ENCODE results near the gene RTN4R.

The RTN4R gene

GRCh38 chr22:20229916-20230775 is 38.0 kb downstream of the RTN4R start:
- Histone ChIP-seq H3K36me3 (ENCODE audit: control insufficient read depth, insufficient read depth, low read length) (no peaks in the 10 kb centered on the region), H3K27me3 (ENCODE audit: control insufficient read depth, insufficient read depth, low read length) (no peaks in the 10 kb centered on the region), H3K27ac (ENCODE audit: low read length) (no peak overlapping the region), H3K9me3 (ENCODE audit: control insufficient read depth, insufficient read depth, low read length) (no peaks in the 10 kb centered on the region), H3K4me1 (ENCODE audit: control insufficient read depth, insufficient read depth, low read length) (no peaks in the 10 kb centered on the region; the same call in 1 of the 2 replicates), H3K4me3 (ENCODE audit: low read length) (no peak overlapping the region)
- WGBS (ENCODE audit: insufficient coverage, insufficient read length): no CpG with 5 or more reads among the region's 24 CpGs
- DNase-seq (ENCODE audit: low read depth, low spot score): no peak

GRCh38 chr22:20228939-20229272 is 39.2 kb downstream of the RTN4R start:
- WGBS (ENCODE audit: insufficient coverage, insufficient read length): no CpG with 5 or more reads among the region's 5 CpGs
- no peaks in the 10 kb centered on the region for H3K9me3 ChIP-seq (ENCODE audit: control insufficient read depth, insufficient read depth, low read length)
- H3K36me3 ChIP-seq (ENCODE audit: control insufficient read depth, insufficient read depth, low read length): no peaks in the 10 kb centered on the region
- DNase-seq (ENCODE audit: low read depth, low spot score): no peak
- no peaks in the 10 kb centered on the region; the same call in 1 of the 2 replicates for H3K4me1 ChIP-seq (ENCODE audit: control insufficient read depth, insufficient read depth, low read length)
- no peak overlapping the region for H3K4me3 ChIP-seq (ENCODE audit: low read length)
- no peak overlapping the region for H3K27ac ChIP-seq (ENCODE audit: low read length)
- no peaks in the 10 kb centered on the region for H3K27me3 ChIP-seq (ENCODE audit: control insufficient read depth, insufficient read depth, low read length)

- no peaks in the 10 kb centered on the region; the same call in 1 of the 2 replicates for H3K4me1 ChIP-seq (ENCODE audit: control insufficient read depth, insufficient read depth, low read length)
- H3K36me3 ChIP-seq (ENCODE audit: control insufficient read depth, insufficient read depth, low read length): no peaks in the 10 kb centered on the region
- no peaks in the 10 kb centered on the region for H3K27me3 ChIP-seq (ENCODE audit: control insufficient read depth, insufficient read depth, low read length)
- no peak overlapping the region for H3K4me3 ChIP-seq (ENCODE audit: low read length)
- no peak for DNase-seq (ENCODE audit: low read depth, low spot score)
- no CpG with 5 or more reads among the region's 23 CpGs for WGBS (ENCODE audit: insufficient coverage, insufficient read length)
- no peaks in the 10 kb centered on the region for H3K9me3 ChIP-seq (ENCODE audit: control insufficient read depth, insufficient read depth, low read length)
- no peak overlapping the region for H3K27ac ChIP-seq (ENCODE audit: low read length)
These were observed 39.8 kb downstream of the RTN4R start for GRCh38 chr22:20228055-20228938.

GRCh38 chr22:20227363-20227762 is 40.8 kb downstream of the RTN4R start:
- H3K27me3 ChIP-seq (ENCODE audit: control insufficient read depth, insufficient read depth, low read length): no peaks in the 10 kb centered on the region

GRCh38 chr22:20226760-20227350 is 41.3 kb downstream of the RTN4R start:
- no peaks in the 10 kb centered on the region; the same call in 1 of the 2 replicates for H3K4me1 ChIP-seq (ENCODE audit: control insufficient read depth, insufficient read depth, low read length)
- no peaks in the 10 kb centered on the region for H3K27me3 ChIP-seq (ENCODE audit: control insufficient read depth, insufficient read depth, low read length)
- H3K27ac ChIP-seq (ENCODE audit: low read length): no peak overlapping the region
- WGBS (ENCODE audit: insufficient coverage, insufficient read length): no CpG with 5 or more reads among the region's 17 CpGs
- no peaks in the 10 kb centered on the region for H3K9me3 ChIP-seq (ENCODE audit: control insufficient read depth, insufficient read depth, low read length)
- no peak overlapping the region for H3K4me3 ChIP-seq (ENCODE audit: low read length)
- H3K36me3 ChIP-seq (ENCODE audit: control insufficient read depth, insufficient read depth, low read length): no peaks in the 10 kb centered on the region
- no peak for DNase-seq (ENCODE audit: low read depth, low spot score)

More at GRCh38 chr22:20227363-20227762, 40.8 kb downstream of the RTN4R start:
- Histone ChIP-seq H3K9me3 (ENCODE audit: control insufficient read depth, insufficient read depth, low read length) (no peaks in the 10 kb centered on the region), H3K27ac (ENCODE audit: low read length) (no peak overlapping the region), H3K36me3 (ENCODE audit: control insufficient read depth, insufficient read depth, low read length) (no peaks in the 10 kb centered on the region), H3K4me1 (ENCODE audit: control insufficient read depth, insufficient read depth, low read length) (no peaks in the 10 kb centered on the region; the same call in 1 of the 2 replicates), H3K4me3 (ENCODE audit: low read length) (no peak overlapping the region)
- no CpG with 5 or more reads among the region's 7 CpGs for WGBS (ENCODE audit: insufficient coverage, insufficient read length)
- no peak for DNase-seq (ENCODE audit: low read depth, low spot score)

- no peaks in the 10 kb centered on the region; the same call in 1 of the 2 replicates for H3K4me1 ChIP-seq (ENCODE audit: control insufficient read depth, insufficient read depth, low read length)
- no peaks in the 10 kb centered on the region for H3K36me3 ChIP-seq (ENCODE audit: control insufficient read depth, insufficient read depth, low read length)
- DNase-seq (ENCODE audit: low read depth, low spot score): no peak
- no peaks in the 10 kb centered on the region for H3K27me3 ChIP-seq (ENCODE audit: control insufficient read depth, insufficient read depth, low read length)
- no peak overlapping the region for H3K27ac ChIP-seq (ENCODE audit: low read length)
- no peaks in the 10 kb centered on the region for H3K9me3 ChIP-seq (ENCODE audit: control insufficient read depth, insufficient read depth, low read length)
- no CpG with 5 or more reads among the region's 14 CpGs for WGBS (ENCODE audit: insufficient coverage, insufficient read length)
- H3K4me3 ChIP-seq (ENCODE audit: low read length): no peak overlapping the region
These were observed 41.9 kb downstream of the RTN4R start for GRCh38 chr22:20226077-20226716.

- Histone ChIP-seq H3K27me3 (ENCODE audit: control insufficient read depth, insufficient read depth, low read length) (no peaks in the 10 kb centered on the region), H3K4me3 (ENCODE audit: low read length) (no peak overlapping the region), H3K9me3 (ENCODE audit: control insufficient read depth, insufficient read depth, low read length) (no peaks in the 10 kb centered on the region), H3K27ac (ENCODE audit: low read length) (no peak overlapping the region), H3K36me3 (ENCODE audit: control insufficient read depth, insufficient read depth, low read length) (no peaks in the 10 kb centered on the region), H3K4me1 (ENCODE audit: control insufficient read depth, insufficient read depth, low read length) (no peaks in the 10 kb centered on the region; the same call in 1 of the 2 replicates)
- no CpG with 5 or more reads among the region's 2 CpGs for WGBS (ENCODE audit: insufficient coverage, insufficient read length)
- DNase-seq (ENCODE audit: low read depth, low spot score): no peak
These were observed 42.5 kb downstream of the RTN4R start for GRCh38 chr22:20225693-20225966.

- Histone ChIP-seq H3K9me3 (ENCODE audit: control insufficient read depth, insufficient read depth, low read length) (no peaks in the 10 kb centered on the region), H3K27ac (ENCODE audit: low read length) (no peak overlapping the region), H3K4me1 (ENCODE audit: control insufficient read depth, insufficient read depth, low read length) (no peaks in the 10 kb centered on the region; the same call in 1 of the 2 replicates), H3K4me3 (ENCODE audit: low read length) (no peak overlapping the region), H3K27me3 (ENCODE audit: control insufficient read depth, insufficient read depth, low read length) (no peaks in the 10 kb centered on the region), H3K36me3 (ENCODE audit: control insufficient read depth, insufficient read depth, low read length) (no peaks in the 10 kb centered on the region)
- WGBS (ENCODE audit: insufficient coverage, insufficient read length): no CpG with 5 or more reads among the region's 18 CpGs
- DNase-seq (ENCODE audit: low read depth, low spot score): no peak
These were observed 43.0 kb downstream of the RTN4R start for GRCh38 chr22:20224917-20225692.

- H3K27ac ChIP-seq (ENCODE audit: low read length): no peak overlapping the region
- H3K27me3 ChIP-seq (ENCODE audit: control insufficient read depth, insufficient read depth, low read length): no peaks in the 10 kb centered on the region
- H3K9me3 ChIP-seq (ENCODE audit: control insufficient read depth, insufficient read depth, low read length): no peaks in the 10 kb centered on the region
- DNase-seq (ENCODE audit: low read depth, low spot score): no peak
- WGBS (ENCODE audit: insufficient coverage, insufficient read length): no CpG with 5 or more reads among the region's 3 CpGs
- no peak overlapping the region for H3K4me3 ChIP-seq (ENCODE audit: low read length)
- no peaks in the 10 kb centered on the region; the same call in 1 of the 2 replicates for H3K4me1 ChIP-seq (ENCODE audit: control insufficient read depth, insufficient read depth, low read length)
- no peaks in the 10 kb centered on the region for H3K36me3 ChIP-seq (ENCODE audit: control insufficient read depth, insufficient read depth, low read length)
These were observed 43.9 kb downstream of the RTN4R start for GRCh38 chr22:20224256-20224626.

Measured in iPS DF 6.9 (cell line).